Fibroblast of lung (primary cell): Measurements from ENCODE around the gene NDN. TPM values are rescaled to one million over a fixed set of nuclear protein-coding genes. Genes with fewer than 3 reads are reported as not detected.

Source experiments
- DNase-seq, 2 donors: peaks; one replicate each; pipeline versions ENCODE4 v3.0.0 to v3.0.0-alpha.2; 2010; ENCODE audit warnings: low read depth in 2 of 2
- H2AFZ ChIP-seq: 2 replicates; pipeline ENCODE4 v1.5.1; 2012; ENCODE audit warnings: low read length, control low read depth, inconsistent platforms
- H3K27ac ChIP-seq: 2 replicates; pipeline ENCODE4 v1.5.1; 2011; ENCODE audit warnings: low read length, control low read depth; ENCODE audit not compliant: insufficient read depth
- H3K27me3 ChIP-seq: 2 replicates; pipeline ENCODE4 v1.5.1; 2011; ENCODE audit warnings: mild to moderate bottlenecking, low read length; ENCODE audit not compliant: control insufficient read depth, insufficient read depth
- H3K36me3 ChIP-seq: 2 replicates; pipeline ENCODE4 v1.5.1; 2011; ENCODE audit warnings: low read length; ENCODE audit not compliant: control insufficient read depth, insufficient read depth
- H3K4me1 ChIP-seq: 2 replicates; pipeline ENCODE4 v1.5.1; 2011; ENCODE audit warnings: low read length; ENCODE audit not compliant: control insufficient read depth, insufficient read depth; ENCODE audit errors: extremely low read depth
- H3K4me2 ChIP-seq: 2 replicates; pipeline ENCODE4 v1.5.1; 2011; ENCODE audit warnings: low read length, control low read depth; ENCODE audit not compliant: insufficient read depth; ENCODE audit errors: extremely low read depth
- H3K4me3 ChIP-seq, 4 experiments: fragments of 200-600 bp in 1 of 4; sonication (generic) in 1 of 4; replicated peaks in 1 of 4; 2 replicates each; pipeline ENCODE4 v1.5.1; 2011 to 2016; ENCODE audit warnings: low read length in 4 of 4, low read depth in 3 of 4, mild to moderate bottlenecking in 3 of 4, control low read depth in 2 of 4, inconsistent platforms in 1 of 4, mixed read lengths in 1 of 4; ENCODE audit not compliant: insufficient read depth in 1 of 4; ENCODE audit errors: control extremely low read depth in 1 of 4
- H3K79me2 ChIP-seq: 2 replicates; pipeline ENCODE4 v1.5.1; 2012; ENCODE audit warnings: mild to moderate bottlenecking, low read length, inconsistent platforms; ENCODE audit not compliant: control insufficient read depth, insufficient read depth
- H3K9ac ChIP-seq: 2 replicates; pipeline ENCODE4 v1.5.1; 2011; ENCODE audit warnings: mild to moderate bottlenecking, low read length, control low read depth; ENCODE audit not compliant: insufficient read depth
- H3K9me3 ChIP-seq: 2 replicates; pipeline ENCODE4 v1.5.1; 2012; ENCODE audit warnings: low read depth, low read length; ENCODE audit not compliant: control insufficient read depth, insufficient read depth
- H4K20me1 ChIP-seq: 2 replicates; pipeline ENCODE4 v1.5.1; 2011; ENCODE audit warnings: low read length; ENCODE audit not compliant: control insufficient read depth, insufficient read depth; ENCODE audit errors: extremely low read depth
- CTCF ChIP-seq, 2 donors: IDR thresholded peaks in 1 of 2; conservative IDR thresholded peaks in 1 of 2; 1 replicate in 1 of 2; 2 replicates in 1 of 2; pipeline ENCODE4 v1.5.1; 2011 to 2012; ENCODE audit warnings: low read length in 2 of 2, control low read depth in 1 of 2, inconsistent platforms in 1 of 2, low read depth in 1 of 2, mild to moderate bottlenecking in 1 of 2
- EZH2 ChIP-seq: IDR thresholded peaks from 2 replicates; pipeline ENCODE4 v1.5.1; 2012; ENCODE audit warnings: low read length, control low read depth, mild to moderate bottlenecking; ENCODE audit errors: missing control alignments
- polyA plus RNA-seq, 2 donors: library from polyadenylated mRNA; depleted of rRNA in 1 of 2; stranded (reverse) in 1 of 2; unstranded in 1 of 2; fragments of >200 nt; gene quantifications; 2 replicates each; pipeline ENCODE4 v1.2.1, GENCODE V29; 2011 to 2012; ENCODE audit warnings: missing spikeins in 1 of 2
- total RNA-seq: library from RNA; depleted of rRNA; stranded (reverse); fragments of >200 nt; gene quantifications from 2 replicates; pipeline ENCODE4 v1.2.1, GENCODE V29; 2014

Gene NDN
- total and polyA plus RNA-seq, 2 donors (not counting 1 experiment from before 2014, with no cell fraction given), result 32.8 to 47.7 TPM

GRCh38 chr15:23648920-23649515 is 38.1 kb downstream of the NDN start:
- no peak overlapping the region for H2AFZ ChIP-seq
- no peaks in the 10 kb centered on the region for H3K4me1 ChIP-seq
- H3K4me3 ChIP-seq, result no peak overlapping the region
- H3K79me2 ChIP-seq, result no peaks in the 10 kb centered on the region
- H3K9me3 ChIP-seq, result no peaks in the 10 kb centered on the region
- H3K9ac ChIP-seq, result no peak overlapping the region
- TF ChIP-seq CTCF (conservative IDR thresholded peaks at IDR 0.05 in 1 of 2, IDR thresholded peaks at IDR 0.05 in 1 of 2; ENCODE audit: low read depth in 1 of 2, low read length in 2 of 2), result peak; percentile 25 to 58
- no peak for TF ChIP-seq EZH2
- no peaks in the 10 kb centered on the region for H4K20me1 ChIP-seq
- no peaks in the 10 kb centered on the region for H3K36me3 ChIP-seq
- no peak overlapping the region for H3K27ac ChIP-seq
- DNase-seq, result peak in 1 of 2 donors; percentile 17
- H3K27me3 ChIP-seq, result no peaks in the 10 kb centered on the region
- no peak overlapping the region for H3K4me2 ChIP-seq

- Histone ChIP-seq H3K27ac (no peak within 1 kb of the TSS), H3K4me2 (no peak within 1 kb of the TSS), H3K27me3 (no peaks in the 10 kb centered on the region), H4K20me1 (no peaks in the 10 kb centered on the region), H3K9ac (no peak within 1 kb of the TSS), H3K36me3 (no peaks in the 10 kb centered on the region), H3K79me2 (no peaks in the 10 kb centered on the region), H3K4me1 (no peaks in the 10 kb centered on the region), H3K9me3 (no peaks in the 10 kb centered on the region), H3K4me3 (peak within 1 kb of the TSS in 2 of 4 experiments; percentile 34 to 47), H2AFZ (no peak within 1 kb of the TSS)
- peak in 1 of 2 donors; percentile 35 for DNase-seq
- TF ChIP-seq CTCF (conservative IDR thresholded peaks at IDR 0.05 in 1 of 2, IDR thresholded peaks at IDR 0.05 in 1 of 2; ENCODE audit: low read depth in 1 of 2, low read length in 2 of 2) (no peak), EZH2 (no peak)
Measured at GRCh38 chr15:23647421-23648370, 39.4 kb downstream of the NDN start, which contains the start of gene MAGEL2. TSS of gene MAGEL2 (minus strand) at chr15:23647867. CDS start at chr15:23647742, 125 bp downstream.

GRCh38 chr15:23647001-23647295 is 40.2 kb downstream of the NDN start:
- TF ChIP-seq CTCF (conservative IDR thresholded peaks at IDR 0.05 in 1 of 2, IDR thresholded peaks at IDR 0.05 in 1 of 2; ENCODE audit: low read depth in 1 of 2, low read length in 2 of 2), result no peak
- TF ChIP-seq EZH2, result no peak
- Histone ChIP-seq H3K9me3 (no peaks in the 10 kb centered on the region), H3K4me3 (no peak overlapping the region), H4K20me1 (no peaks in the 10 kb centered on the region), H3K27ac (no peak overlapping the region), H2AFZ (no peak overlapping the region), H3K27me3 (no peaks in the 10 kb centered on the region), H3K79me2 (no peaks in the 10 kb centered on the region), H3K36me3 (no peaks in the 10 kb centered on the region), H3K4me2 (no peak overlapping the region), H3K9ac (no peak overlapping the region), H3K4me1 (no peaks in the 10 kb centered on the region)
- DNase-seq, result no peak
